Neural progenitor cell (in vitro differentiated cells): ENCODE measurements around the gene IFTAP.

ENCODE experiments used
- CTCF ChIP-seq: fragments of 200-600 bp; sonication (generic); IDR thresholded peaks from 2 replicates; pipeline ENCODE4 v1.5.1; 2017; ENCODE audit warnings: antibody characterized with exemption, mild to moderate bottlenecking
- EZH2 ChIP-seq: fragments of 200-600 bp; sonication (generic); IDR thresholded peaks from 2 replicates; pipeline ENCODE4 v1.6.1; 2017; ENCODE audit warnings: antibody characterized with exemption, mild to moderate bottlenecking, moderate library complexity
- EZH2phosphoT487 ChIP-seq: fragments of 200-600 bp; sonication (generic); IDR thresholded peaks from 2 replicates; pipeline ENCODE4 v1.6.1; 2017; ENCODE audit warnings: antibody characterized with exemption

DNA sequence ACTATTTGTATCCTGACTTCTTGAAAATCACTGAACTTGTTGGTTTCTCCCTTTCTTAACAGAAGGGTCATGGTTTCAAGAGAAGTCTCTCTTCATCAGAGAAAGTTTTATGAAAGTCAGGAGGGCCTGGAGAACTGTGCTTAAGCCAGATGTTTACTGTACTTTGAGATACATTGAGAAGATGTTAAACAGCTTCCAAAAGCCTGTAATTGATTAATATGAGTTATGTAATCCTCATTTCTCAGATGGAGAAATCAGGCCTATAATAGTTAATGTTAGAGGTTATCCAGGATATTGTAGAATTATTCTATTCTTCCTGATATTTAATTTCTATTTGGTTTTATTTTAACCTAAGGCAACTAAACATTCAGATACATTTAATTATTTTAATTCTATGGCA, 100.8 kb downstream of the IFTAP start:
- no peak for TF ChIP-seq CTCF
- TF ChIP-seq EZH2: no peak
- no peak for TF ChIP-seq EZH2phosphoT487
